SK-N-SH treated with all-trans-retinoic acid at 6 μM for 48 hours (cell line): Measurements from ENCODE around the gene SURF1.

Source experiments
- ATAC-seq: fragments of 200-7000 bp; cut with Tn5 transposase; 3 replicates; pipeline ENCODE4 v1.9.1; 2020; ENCODE audit warnings: mild to moderate bottlenecking, moderate library complexity
- ARNTL ChIP-seq: fragments of 450-650 bp; formaldehyde crosslinking; IDR thresholded peaks from 2 replicates; pipeline ENCODE4 v1.5.0; 2020; ENCODE audit warnings: low read depth, mild to moderate bottlenecking, moderate library complexity, borderline replicate concordance
- CSDC2 ChIP-seq: fragments of 250-450 bp; sonication (Bioruptor Pico); IDR thresholded peaks from 2 replicates; pipeline ENCODE4 v1.5.0; 2020; ENCODE audit warnings: mild to moderate bottlenecking, moderate library complexity
- ESRRG ChIP-seq: fragments of 250-450 bp; sonication (Bioruptor Pico); IDR thresholded peaks from 2 replicates; pipeline ENCODE4 v1.6.1; 2021; ENCODE audit warnings: mild to moderate bottlenecking
- GLIS3 ChIP-seq: fragments of 250-450 bp; sonication (Bioruptor Pico); IDR thresholded peaks from 2 replicates; pipeline ENCODE4 v1.5.0; 2020; ENCODE audit warnings: mild to moderate bottlenecking, moderate library complexity
- ISL1 ChIP-seq: fragments of 250-450 bp; sonication (Bioruptor Pico); IDR thresholded peaks from 2 replicates; pipeline ENCODE4 v2.1.2; 2022; ENCODE audit warnings: mild to moderate bottlenecking, moderate library complexity
- OSR1 ChIP-seq: fragments of 250-450 bp; sonication (Bioruptor Pico); IDR thresholded peaks from 2 replicates; pipeline ENCODE4 v1.8.0; 2022; ENCODE audit warnings: moderate library complexity, mild to moderate bottlenecking, inconsistent platforms
- PPARA ChIP-seq: fragments of 250-450 bp; sonication (Bioruptor Pico); IDR thresholded peaks from 2 replicates; pipeline ENCODE4 v1.5.0; 2020; ENCODE audit warnings: mild to moderate bottlenecking, borderline replicate concordance
- RARB ChIP-seq: fragments of 250-450 bp; sonication (Bioruptor Pico); IDR thresholded peaks from 2 replicates; pipeline ENCODE4 v1.8.0; 2021; ENCODE audit warnings: mild to moderate bottlenecking, moderate library complexity
- SNAI2 ChIP-seq: fragments of 250-450 bp; sonication (Bioruptor Pico); IDR thresholded peaks from 2 replicates; pipeline ENCODE4 v1.5.0; 2020; ENCODE audit warnings: mild to moderate bottlenecking, moderate library complexity
- TCF4 ChIP-seq: fragments of 250-450 bp; sonication (Bioruptor Pico); IDR thresholded peaks from 2 replicates; pipeline ENCODE4 v1.8.0; 2021; ENCODE audit warnings: mild to moderate bottlenecking, moderate library complexity, borderline replicate concordance
- TOX ChIP-seq: fragments of 250-450 bp; sonication (Bioruptor Pico); IDR thresholded peaks from 2 replicates; pipeline ENCODE4 v1.8.0; 2021; ENCODE audit warnings: mild to moderate bottlenecking, moderate library complexity, borderline replicate concordance
- ZFP3 ChIP-seq: fragments of 250-450 bp; sonication (Bioruptor Pico); IDR thresholded peaks from 2 replicates; pipeline ENCODE4 v1.5.0; 2020; ENCODE audit warnings: mild to moderate bottlenecking, moderate library complexity
- ZFP30 ChIP-seq: fragments of 450-650 bp; formaldehyde crosslinking; IDR thresholded peaks from 2 replicates; pipeline ENCODE4 v1.5.0; 2022; ENCODE audit warnings: mild to moderate bottlenecking, moderate library complexity
- ZNF70 ChIP-seq: fragments of 450-650 bp; formaldehyde crosslinking; IDR thresholded peaks from 2 replicates; pipeline ENCODE4 v1.5.0; 2020; ENCODE audit warnings: mild to moderate bottlenecking, moderate library complexity
- ZNF8 ChIP-seq: fragments of 450-650 bp; formaldehyde crosslinking; IDR thresholded peaks from 2 replicates; pipeline ENCODE4 v1.5.0; 2020; ENCODE audit warnings: mild to moderate bottlenecking, moderate library complexity
- TF ChIP-seq, protein P1 (sequence below): fragments of 250-450 bp; sonication (Bioruptor Pico); IDR thresholded peaks from 2 replicates; pipeline ENCODE4 v1.8.0; 2020; ENCODE audit warnings: mild to moderate bottlenecking, moderate library complexity, borderline replicate concordance
- TF ChIP-seq, protein P2 (sequence below): fragments of 250-450 bp; sonication (Bioruptor Pico); IDR thresholded peaks from 2 replicates; pipeline ENCODE4 v1.5.0; 2020; ENCODE audit warnings: mild to moderate bottlenecking, moderate library complexity
- TF ChIP-seq, protein P3 (sequence below): fragments of 250-450 bp; sonication (Bioruptor Pico); IDR thresholded peaks from 2 replicates; pipeline ENCODE4 v1.5.1; 2020; ENCODE audit warnings: low read depth, mild to moderate bottlenecking, moderate library complexity
- TF ChIP-seq, protein P4 (sequence below): fragments of 250-450 bp; sonication (Bioruptor Pico); IDR thresholded peaks from 2 replicates; pipeline ENCODE4 v1.5.1; 2021; ENCODE audit warnings: mild to moderate bottlenecking, moderate library complexity

The SURF1 gene

DNA sequence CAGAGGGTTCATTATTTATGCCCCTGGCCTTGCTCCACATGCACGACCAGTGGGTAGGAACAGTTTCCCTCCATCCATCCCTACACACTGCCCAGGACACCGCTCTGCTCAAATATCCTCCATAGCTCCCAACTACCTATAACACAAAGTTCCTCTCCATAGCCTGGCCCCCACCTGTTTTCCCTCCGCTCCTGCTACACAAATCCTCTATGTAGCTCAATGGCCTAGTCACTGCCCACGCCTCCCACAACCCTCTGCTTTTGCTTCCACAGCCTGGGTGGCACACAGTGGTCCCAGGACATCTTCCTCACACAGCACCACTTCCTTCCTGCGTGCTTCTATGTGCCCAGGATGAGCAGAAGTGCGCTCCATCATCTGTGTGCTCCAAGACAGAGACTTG is 41.1 kb upstream of the SURF1 start:
- ATAC-seq, result no peak
- TF ChIP-seq OSR1, result no peak
- no peak for TF ChIP-seq ARNTL (CRISPR knock-in tag)
- no peak for TF ChIP-seq TCF4 (CRISPR knock-in tag)
- TF ChIP-seq, protein P1, sequence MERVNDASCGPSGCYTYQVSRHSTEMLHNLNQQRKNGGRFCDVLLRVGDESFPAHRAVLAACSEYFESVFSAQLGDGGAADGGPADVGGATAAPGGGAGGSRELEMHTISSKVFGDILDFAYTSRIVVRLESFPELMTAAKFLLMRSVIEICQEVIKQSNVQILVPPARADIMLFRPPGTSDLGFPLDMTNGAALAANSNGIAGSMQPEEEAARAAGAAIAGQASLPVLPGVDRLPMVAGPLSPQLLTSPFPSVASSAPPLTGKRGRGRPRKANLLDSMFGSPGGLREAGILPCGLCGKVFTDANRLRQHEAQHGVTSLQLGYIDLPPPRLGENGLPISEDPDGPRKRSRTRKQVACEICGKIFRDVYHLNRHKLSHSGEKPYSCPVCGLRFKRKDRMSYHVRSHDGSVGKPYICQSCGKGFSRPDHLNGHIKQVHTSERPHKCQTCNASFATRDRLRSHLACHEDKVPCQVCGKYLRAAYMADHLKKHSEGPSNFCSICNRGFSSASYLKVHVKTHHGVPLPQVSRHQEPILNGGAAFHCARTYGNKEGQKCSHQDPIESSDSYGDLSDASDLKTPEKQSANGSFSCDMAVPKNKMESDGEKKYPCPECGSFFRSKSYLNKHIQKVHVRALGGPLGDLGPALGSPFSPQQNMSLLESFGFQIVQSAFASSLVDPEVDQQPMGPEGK, result no peak
- TF ChIP-seq ZFP30 (CRISPR knock-in tag), result no peak
- no peak for TF ChIP-seq ISL1
- TF ChIP-seq, protein P2, sequence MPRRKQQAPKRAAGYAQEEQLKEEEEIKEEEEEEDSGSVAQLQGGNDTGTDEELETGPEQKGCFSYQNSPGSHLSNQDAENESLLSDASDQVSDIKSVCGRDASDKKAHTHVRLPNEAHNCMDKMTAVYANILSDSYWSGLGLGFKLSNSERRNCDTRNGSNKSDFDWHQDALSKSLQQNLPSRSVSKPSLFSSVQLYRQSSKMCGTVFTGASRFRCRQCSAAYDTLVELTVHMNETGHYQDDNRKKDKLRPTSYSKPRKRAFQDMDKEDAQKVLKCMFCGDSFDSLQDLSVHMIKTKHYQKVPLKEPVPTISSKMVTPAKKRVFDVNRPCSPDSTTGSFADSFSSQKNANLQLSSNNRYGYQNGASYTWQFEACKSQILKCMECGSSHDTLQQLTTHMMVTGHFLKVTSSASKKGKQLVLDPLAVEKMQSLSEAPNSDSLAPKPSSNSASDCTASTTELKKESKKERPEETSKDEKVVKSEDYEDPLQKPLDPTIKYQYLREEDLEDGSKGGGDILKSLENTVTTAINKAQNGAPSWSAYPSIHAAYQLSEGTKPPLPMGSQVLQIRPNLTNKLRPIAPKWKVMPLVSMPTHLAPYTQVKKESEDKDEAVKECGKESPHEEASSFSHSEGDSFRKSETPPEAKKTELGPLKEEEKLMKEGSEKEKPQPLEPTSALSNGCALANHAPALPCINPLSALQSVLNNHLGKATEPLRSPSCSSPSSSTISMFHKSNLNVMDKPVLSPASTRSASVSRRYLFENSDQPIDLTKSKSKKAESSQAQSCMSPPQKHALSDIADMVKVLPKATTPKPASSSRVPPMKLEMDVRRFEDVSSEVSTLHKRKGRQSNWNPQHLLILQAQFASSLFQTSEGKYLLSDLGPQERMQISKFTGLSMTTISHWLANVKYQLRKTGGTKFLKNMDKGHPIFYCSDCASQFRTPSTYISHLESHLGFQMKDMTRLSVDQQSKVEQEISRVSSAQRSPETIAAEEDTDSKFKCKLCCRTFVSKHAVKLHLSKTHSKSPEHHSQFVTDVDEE (CRISPR knock-in tag), result no peak
- no peak for TF ChIP-seq GLIS3 (CRISPR knock-in tag)
- no peak for TF ChIP-seq ZFP3
- no peak for TF ChIP-seq CSDC2 (CRISPR knock-in tag)
- no peak for TF ChIP-seq PPARA (CRISPR knock-in tag)
- TF ChIP-seq RARB (CRISPR knock-in tag), result no peak
- TF ChIP-seq, protein P3, sequence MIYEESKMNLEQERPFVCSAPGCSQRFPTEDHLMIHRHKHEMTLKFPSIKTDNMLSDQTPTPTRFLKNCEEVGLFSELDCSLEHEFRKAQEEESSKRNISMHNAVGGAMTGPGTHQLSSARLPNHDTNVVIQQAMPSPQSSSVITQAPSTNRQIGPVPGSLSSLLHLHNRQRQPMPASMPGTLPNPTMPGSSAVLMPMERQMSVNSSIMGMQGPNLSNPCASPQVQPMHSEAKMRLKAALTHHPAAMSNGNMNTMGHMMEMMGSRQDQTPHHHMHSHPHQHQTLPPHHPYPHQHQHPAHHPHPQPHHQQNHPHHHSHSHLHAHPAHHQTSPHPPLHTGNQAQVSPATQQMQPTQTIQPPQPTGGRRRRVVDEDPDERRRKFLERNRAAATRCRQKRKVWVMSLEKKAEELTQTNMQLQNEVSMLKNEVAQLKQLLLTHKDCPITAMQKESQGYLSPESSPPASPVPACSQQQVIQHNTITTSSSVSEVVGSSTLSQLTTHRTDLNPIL (CRISPR knock-in tag), result no peak
- no peak for TF ChIP-seq TOX (CRISPR knock-in tag)
- TF ChIP-seq ZNF8 (CRISPR knock-in tag), result no peak
- TF ChIP-seq, protein P4, sequence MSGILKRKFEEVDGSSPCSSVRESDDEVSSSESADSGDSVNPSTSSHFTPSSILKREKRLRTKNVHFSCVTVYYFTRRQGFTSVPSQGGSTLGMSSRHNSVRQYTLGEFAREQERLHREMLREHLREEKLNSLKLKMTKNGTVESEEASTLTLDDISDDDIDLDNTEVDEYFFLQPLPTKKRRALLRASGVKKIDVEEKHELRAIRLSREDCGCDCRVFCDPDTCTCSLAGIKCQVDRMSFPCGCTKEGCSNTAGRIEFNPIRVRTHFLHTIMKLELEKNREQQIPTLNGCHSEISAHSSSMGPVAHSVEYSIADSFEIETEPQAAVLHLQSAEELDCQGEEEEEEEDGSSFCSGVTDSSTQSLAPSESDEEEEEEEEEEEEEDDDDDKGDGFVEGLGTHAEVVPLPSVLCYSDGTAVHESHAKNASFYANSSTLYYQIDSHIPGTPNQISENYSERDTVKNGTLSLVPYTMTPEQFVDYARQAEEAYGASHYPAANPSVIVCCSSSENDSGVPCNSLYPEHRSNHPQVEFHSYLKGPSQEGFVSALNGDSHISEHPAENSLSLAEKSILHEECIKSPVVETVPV (CRISPR knock-in tag), result no peak
- no peak for TF ChIP-seq ZNF70

DNA sequence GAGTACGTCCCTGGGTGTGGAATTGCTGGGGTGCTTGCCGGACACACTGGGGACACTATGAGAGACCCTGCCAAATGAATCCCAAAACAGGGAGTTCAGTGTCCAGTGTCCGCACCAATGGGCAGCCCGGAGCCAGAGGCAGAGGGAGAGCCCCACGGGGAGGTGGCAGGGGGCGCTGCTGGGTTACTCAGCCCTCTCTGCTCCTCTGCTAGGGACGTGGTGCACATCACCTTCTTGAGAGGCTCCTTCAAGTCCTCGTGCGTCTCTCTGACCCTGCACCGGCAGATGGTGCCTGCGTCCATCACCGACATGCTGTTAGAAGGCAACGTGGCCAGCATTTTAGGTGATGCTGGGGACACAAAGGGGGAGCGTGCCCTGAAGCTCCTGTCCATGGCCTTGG is 40.7 kb upstream of the SURF1 start:
- TF ChIP-seq, protein P4 (CRISPR knock-in tag), result no peak
- no peak for TF ChIP-seq ESRRG (CRISPR knock-in tag)
- no peak for TF ChIP-seq TCF4 (CRISPR knock-in tag)
- no peak for TF ChIP-seq SNAI2
- TF ChIP-seq, protein P3 (CRISPR knock-in tag), result no peak
- no peak for TF ChIP-seq OSR1
- TF ChIP-seq RARB (CRISPR knock-in tag), result no peak
- TF ChIP-seq ZNF70, result no peak
- no peak for TF ChIP-seq ZNF8 (CRISPR knock-in tag)
- TF ChIP-seq ZFP3, result no peak
- TF ChIP-seq, protein P1, result no peak
- TF ChIP-seq CSDC2 (CRISPR knock-in tag), result no peak
- peak; percentile 68 for ATAC-seq
